Gastroesophageal sphincter (tissue), 3 donors: ENCODE data around the gene COL9A2.

Experiments
- POLR2A ChIP-seq, 2 donors: fragments of 450-650 bp; IDR thresholded peaks; one replicate each; pipeline ENCODE4 v1.6.1; 2017; ENCODE audit warnings: antibody characterized with exemption in 2 of 2, mild to moderate bottlenecking in 2 of 2, moderate library complexity in 1 of 2
- POLR2AphosphoS5 ChIP-seq: sonication (generic); formaldehyde crosslinking; IDR thresholded peaks from one replicate; pipeline ENCODE4 v1.6.1; 2017; ENCODE audit warnings: antibody characterized with exemption
- TF ChIP-seq, protein P1 (sequence below), 4 experiments: fragments of 200-600 bp in 2 of 4; fragments of 450-650 bp in 2 of 4; sonication (generic) in 1 of 4; IDR thresholded peaks; one replicate each; pipeline ENCODE4 v1.5.1; 2017 to 2019; ENCODE audit warnings: antibody characterized with exemption in 4 of 4, mild to moderate bottlenecking in 2 of 4, moderate library complexity in 2 of 4

DNA sequence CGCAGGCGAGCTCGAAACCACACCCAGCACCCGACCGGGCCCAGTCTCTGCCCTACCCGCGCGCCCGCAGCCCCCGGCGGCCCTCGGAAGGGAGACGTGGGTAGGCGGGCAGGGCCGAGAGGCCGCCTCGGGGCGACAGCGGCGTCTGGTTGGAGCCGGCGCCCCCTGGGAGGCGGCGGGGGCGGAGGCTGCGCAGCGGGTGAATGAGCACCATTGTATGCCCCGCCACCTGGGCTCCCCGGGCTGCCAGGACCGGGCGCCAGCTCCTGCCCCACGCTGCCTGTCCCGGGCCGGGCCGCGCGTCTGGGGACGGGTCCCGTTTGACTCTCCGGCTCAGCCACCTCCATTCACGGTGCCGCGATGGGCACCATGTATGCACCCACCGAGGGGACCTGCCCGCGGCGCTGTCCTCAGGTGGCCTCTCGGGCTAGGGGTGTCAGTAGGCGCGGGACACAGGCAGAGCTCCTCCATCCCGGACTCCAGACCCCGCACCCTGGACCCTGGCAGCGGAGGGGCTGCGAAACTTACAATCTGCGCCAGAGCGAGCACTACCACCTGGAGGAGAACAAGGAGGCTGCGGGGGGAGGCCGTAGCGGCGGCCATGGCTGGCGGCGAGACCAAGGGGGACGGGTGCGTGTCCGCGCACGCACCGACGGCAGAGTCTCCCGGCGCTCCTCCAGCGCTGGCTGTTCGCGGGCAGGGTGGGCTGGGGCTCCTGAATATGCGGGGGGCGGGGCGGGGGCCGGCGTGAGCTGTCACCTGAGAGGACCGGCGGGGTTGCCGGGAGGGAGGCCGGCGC, at the start of gene COL9A2:
- TF ChIP-seq, protein P1, sequence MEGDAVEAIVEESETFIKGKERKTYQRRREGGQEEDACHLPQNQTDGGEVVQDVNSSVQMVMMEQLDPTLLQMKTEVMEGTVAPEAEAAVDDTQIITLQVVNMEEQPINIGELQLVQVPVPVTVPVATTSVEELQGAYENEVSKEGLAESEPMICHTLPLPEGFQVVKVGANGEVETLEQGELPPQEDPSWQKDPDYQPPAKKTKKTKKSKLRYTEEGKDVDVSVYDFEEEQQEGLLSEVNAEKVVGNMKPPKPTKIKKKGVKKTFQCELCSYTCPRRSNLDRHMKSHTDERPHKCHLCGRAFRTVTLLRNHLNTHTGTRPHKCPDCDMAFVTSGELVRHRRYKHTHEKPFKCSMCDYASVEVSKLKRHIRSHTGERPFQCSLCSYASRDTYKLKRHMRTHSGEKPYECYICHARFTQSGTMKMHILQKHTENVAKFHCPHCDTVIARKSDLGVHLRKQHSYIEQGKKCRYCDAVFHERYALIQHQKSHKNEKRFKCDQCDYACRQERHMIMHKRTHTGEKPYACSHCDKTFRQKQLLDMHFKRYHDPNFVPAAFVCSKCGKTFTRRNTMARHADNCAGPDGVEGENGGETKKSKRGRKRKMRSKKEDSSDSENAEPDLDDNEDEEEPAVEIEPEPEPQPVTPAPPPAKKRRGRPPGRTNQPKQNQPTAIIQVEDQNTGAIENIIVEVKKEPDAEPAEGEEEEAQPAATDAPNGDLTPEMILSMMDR (IDR thresholded peaks at IDR 0.05) = no peak
- no peak for TF ChIP-seq POLR2A (IDR thresholded peaks at IDR 0.05)
- TF ChIP-seq POLR2AphosphoS5 = no peak
